HG02759 (cell line): ENCODE measurements around the gene TAAR1.
"Not testable (repeated sequence)": the region's sequence is repeated elsewhere in the genome, so short reads cannot be mapped to it uniquely, and the experiment has no call there.

Experiments
- ATAC-seq: cut with Tn5 transposase; IDR thresholded peaks from one replicate; pipeline ENCODE4 v1.9.1; 2021; ENCODE audit warnings: mild to moderate bottlenecking, moderate library complexity; ENCODE audit not compliant: unreplicated experiment

The TAAR1 gene

DNA sequence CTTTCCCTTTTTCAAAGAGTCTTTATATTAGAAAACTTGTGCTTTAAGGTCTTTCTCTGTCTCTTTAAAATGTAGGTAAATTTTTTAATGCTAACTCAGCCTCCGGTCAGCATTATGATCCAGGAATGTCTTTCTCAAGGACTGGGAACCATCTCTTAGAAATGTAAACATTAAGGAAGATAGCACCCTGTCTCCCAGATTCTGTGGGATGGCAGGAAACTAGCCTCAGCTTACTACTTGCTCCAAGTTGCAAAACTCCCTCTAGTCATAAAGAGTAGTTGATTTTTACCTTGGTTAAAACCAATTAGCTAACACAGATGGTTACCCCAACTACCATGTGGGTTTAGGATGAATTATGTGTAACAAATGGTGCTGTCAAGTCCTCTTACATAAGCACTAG lies 4.7 kb upstream of the TAAR1 start:
- ATAC-seq = no peak

DNA sequence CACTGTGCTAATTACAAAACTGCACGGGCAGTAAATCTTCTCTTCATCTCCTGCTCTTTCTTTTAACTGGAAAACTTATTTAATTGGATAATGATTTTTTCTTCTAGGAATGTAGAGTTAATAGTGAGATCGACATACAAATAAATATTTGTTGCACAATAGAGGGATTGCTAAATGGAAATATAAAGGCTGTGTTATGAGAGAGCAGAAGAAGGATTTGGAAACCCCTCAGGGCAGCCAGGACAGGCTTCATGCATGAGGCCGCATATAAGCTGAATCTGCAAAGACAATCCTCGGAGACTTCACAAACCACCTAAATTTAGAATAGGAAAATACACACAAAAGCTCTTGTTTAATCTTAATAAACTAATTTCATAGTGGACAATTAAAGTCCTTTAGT lies 2.9 kb upstream of the TAAR1 start:
- no peak for ATAC-seq

GRCh38 chr6:132651062-132651461 lies 7.9 kb downstream of the TAAR1 start:
- ATAC-seq = no peak

DNA sequence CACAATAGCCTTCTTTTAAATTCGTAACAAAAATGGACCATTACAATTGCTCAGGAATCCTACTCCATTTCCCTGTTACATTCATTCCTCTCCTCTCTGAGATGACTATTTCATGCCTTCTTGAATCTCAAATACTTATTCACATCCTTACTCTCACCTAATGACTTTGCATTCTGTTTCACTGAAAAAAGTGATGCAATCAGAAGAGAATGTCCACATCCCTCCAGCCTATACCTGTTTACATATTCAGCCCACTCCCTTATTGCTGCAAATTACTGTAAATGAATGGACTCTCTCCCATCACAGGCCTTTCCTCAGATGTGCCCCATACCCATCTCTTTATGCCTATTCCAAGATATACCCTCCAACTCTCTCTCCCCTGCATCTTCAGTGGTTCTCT lies 8.6 kb downstream of the TAAR1 start:
- ATAC-seq = no peak

GRCh38 chr6:132648828-132649227 lies 10.2 kb downstream of the TAAR1 start:
- ATAC-seq = no peak

DNA sequence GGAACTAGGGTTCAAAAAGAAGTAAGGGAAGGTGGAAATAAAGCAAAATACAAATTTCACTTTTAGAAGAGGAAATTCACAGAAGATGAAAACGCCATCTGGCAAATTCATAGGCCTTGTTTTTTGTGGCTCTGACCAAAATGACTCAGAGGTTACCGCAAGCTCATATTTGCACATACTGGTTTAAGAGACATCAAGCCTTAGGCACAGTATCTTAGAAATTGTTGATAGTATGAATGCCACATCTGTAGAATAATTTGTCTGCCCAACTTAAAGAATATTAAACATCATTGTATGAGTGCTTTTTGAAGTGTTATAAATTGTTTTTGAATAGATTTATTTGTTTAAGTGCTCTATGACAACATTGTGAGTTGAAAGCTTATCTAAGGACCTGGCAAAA lies 10.6 kb downstream of the TAAR1 start:
- peak; percentile 80 for ATAC-seq

DNA sequence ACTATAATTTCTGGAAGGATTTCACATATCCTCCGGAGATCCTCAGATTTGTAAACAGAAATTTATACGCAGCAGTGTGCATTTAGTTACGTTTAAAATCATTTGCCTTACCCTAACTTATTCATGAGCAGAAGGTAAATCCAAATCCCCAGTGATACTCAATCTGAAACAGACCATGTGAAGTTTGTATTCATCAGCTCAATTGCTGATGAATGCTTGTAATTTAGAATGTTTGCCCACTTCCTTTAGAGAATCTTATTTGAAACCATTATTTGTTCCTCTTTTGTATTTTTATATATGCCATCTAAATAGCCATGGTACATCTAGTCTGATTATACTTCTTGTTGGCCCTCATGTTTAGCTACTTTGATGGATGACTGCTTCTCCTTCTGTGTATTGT lies 15.4 kb downstream of the TAAR1 start:
- ATAC-seq = peak; percentile 58

DNA sequence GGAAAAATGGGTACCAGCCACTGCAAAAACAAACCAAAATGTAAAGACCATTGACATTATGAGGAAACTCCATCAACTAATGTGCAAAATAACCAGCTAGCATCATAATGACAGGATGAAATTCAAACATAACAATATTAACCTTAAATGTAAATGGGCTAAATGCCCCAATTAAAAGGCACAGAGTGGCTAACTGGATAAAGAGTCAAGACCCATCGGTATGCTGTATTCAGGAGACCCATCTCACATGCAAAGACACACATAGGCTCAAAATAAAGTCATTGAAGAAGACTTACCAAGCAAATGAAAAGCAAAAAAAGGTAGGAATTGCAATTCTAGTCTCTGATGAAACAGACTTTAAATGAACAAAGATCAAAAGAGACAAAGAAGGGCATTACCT lies 21.8 kb downstream of the TAAR1 start:
- not testable (repeated sequence) for ATAC-seq

DNA sequence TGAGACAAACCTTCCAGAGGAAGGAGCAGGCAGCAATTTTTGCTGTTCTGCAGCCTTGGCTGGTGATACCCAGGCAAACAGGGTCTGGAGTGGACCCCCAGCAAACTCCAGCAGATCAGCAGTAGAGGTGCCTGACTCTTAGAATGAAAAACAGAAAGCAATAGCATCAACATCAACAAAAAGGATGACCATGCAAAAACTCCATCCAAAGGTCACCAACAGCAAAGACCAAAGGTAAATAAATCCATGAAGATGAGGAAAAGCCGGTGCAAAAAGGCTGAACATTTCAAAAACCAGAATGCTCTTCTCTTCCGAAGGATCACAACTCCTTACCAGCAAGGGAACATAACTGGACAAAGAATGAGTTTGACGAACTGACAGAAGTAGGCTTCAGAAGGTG lies 23.1 kb downstream of the TAAR1 start:
- ATAC-seq = not testable (repeated sequence)

DNA sequence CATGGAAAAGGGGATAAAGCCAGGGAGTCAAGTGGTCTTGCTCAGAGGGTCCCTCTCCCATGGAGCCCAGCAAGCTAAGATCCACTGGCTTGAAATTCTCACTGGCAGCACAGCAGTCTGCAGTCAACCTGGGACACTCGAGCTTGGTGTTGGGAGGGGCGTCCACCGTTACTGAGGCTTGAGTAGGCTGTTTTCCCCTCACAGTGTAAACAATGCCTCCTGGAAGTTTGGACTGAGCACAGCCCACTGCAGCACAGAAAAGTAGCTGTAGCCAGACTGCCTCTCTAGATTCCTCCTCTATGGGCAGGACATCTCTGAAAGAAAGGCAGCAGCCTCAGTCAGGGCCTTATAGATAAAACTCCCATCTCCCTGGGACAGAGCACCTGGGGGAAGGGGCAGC lies 23.7 kb downstream of the TAAR1 start:
- ATAC-seq = not testable (repeated sequence)

DNA sequence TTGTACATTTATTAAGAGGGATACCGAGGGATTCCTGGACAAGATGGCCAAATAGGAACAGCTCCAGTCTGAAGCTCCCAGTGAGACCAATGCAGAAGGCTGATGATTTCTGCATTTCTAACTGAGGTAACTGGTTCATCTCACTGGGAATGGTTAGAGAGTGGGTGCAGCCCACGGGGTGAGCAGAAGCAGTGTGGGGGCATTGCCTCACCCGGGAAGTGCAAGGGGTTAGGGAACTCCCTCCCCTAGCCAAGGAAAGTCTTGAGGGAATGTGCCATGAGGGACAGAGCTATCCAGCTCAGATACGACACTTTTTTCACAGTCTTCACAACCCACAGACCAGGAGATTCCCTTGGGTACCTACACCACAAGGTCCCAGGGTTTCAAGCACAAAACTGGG lies 24.2 kb downstream of the TAAR1 start:
- ATAC-seq = no peak

DNA sequence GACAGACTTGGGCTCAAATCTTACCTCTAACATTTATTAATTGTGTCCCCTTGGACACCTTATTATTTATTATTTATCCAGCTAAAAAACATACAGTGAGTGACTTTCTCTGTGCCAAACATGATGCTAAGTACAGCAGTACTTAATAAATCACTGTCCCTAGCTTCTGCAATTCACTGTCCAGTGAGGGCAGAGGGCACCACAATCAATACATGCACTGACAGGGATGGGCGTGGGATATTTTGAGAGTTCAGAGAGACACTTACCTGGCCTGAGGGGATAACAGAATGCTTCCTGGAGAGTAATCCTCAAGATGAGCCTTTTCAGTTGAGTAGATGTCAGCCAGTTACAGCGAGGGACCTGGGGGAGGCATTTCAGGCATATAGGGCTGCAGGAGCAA lies 25.6 kb downstream of the TAAR1 start:
- ATAC-seq = no peak

GRCh38 chr6:132624175-132624574 lies 34.8 kb downstream of the TAAR1 start, which contains the start of gene TAAR2:
Gene TAAR2, minus strand, starts transcription at chr6:132624275. Its CDS starts 0 bp downstream, at chr6:132624275.
- no peak for ATAC-seq

GRCh38 chr6:132623106-132623845 lies 35.7 kb downstream of the TAAR1 start:
- no peak for ATAC-seq

DNA sequence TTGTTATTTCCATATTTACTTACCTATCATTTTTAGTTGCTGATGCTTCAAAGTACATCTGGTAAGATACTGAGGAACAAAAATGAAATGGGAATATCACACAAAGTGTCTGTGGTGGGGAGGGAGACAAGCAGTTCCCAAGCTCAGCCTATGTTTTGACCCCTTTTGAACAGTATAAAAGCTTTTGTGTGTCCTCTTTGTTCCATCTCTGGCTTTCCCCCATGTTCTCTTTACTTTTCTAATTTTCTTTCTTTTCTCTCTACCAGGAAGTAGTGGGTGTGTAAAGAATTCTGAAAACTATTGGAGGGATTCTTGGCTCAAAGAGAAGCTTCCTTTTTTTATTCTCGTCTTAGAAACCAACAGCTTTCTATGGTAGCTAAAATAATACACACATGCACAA lies 42.3 kb downstream of the TAAR1 start:
- no peak for ATAC-seq

GRCh38 chr6:132614554-132614953 lies 44.4 kb downstream of the TAAR1 start:
- no peak for ATAC-seq

DNA sequence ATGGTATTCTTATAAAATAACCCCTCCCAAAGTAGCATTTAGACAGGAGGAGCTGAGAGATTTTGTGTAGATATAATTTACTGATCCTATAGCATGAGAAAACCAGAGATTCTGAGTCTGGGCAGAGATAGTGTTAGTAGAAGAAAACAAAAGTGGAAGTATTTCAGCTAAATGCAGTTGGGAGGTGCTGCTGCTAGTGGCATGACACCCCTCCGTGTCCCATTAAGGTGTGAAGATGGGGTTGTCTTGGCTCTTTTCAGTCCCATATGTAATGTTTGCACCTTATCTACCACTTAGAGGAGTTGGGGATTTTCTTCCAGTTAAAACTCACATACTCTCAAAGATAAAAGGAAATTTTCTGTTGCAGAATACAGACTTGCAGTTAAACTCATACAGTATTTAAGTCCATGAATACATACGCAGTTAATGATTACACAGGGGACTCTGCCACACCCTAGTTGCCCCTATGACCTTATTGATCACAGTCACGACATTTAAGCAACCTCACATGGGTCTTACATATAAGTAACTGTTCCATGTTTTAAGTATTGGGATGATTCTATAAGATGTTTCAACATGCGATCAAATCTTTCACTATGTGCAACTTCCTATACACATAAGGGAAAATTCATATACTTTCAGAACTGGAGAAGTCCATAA lies 46.4 kb downstream of the TAAR1 start:
- ATAC-seq = no peak

GRCh38 chr6:132611616-132612015 lies 47.4 kb downstream of the TAAR1 start:
- no peak for ATAC-seq

DNA sequence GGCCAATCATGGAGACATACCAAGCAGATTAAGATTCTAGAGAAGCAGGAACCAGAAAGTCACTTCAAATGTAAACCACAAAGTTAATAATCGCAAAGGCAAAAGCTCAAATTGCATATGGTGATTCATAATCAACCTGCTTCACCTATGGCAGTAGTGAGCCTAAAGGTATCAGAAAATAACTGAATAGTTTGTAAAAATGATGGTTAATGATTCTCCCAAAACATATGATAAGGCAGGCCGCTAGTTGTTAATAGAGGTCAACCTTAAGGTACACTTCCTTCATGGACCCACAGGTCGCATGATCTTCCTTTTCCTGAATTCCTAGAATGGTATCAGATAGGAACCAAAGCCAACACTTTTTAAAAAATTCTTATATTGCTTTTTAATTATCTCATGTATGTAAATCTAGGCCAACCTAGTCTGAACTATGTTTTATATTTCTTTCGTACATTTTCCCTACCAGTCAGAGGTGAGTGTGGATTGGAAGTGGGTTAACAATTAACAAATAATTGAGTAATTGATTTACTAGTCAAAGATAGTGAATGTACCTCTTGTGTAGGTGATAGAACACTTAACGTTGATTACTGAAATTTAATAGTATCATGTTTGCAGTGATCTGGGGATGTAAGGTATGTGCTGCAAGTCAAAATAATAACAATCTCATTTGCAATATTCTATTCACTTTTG lies 51.3 kb downstream of the TAAR1 start:
- peak; percentile 66 for ATAC-seq

- ATAC-seq = no peak
Observed at GRCh38 chr6:132604635-132605152, 54.3 kb downstream of the TAAR1 start.

DNA sequence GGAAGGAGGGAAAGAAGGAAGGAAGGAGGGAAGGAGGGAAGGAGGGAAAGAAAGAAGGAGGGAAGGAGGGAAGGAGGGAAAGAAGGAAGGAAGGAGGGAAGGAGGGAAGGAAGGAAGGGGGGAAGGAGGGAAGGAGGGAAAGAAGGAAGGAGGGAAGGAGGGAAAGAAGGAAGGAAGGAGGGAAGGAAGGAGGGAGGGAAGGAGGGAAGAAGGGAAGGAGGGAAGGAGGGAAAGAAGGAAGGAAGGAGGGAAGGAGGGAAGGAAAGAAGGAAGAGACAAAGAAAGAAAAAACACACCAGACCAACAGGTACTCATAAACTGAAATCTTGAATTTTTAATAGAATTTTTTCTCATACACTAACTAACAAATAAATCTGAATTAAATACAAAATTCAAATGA lies 58.1 kb downstream of the TAAR1 start:
- ATAC-seq = not testable (repeated sequence)

DNA sequence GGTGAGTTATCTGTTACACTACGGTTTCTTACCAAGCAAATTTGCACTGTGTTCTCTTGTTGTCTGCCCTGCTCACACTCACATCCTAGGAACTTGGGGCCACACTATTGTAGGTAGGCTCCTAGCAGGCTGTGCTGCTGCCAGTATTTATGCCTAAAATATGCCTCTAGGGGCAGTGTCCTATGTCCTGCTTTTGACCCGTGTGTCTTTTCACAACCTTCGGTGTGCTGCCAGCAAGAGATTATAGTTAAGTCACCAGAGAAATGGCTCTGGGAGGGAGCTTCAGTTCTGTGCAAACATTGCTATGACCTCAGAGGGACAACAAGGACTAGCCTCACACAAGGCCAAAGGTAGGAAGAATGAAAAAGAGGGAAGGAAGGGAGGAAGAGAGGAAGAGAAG lies 60.5 kb downstream of the TAAR1 start:
- peak; percentile 78 for ATAC-seq
